Activated T-cell treated with anti-CD3 and anti-CD28 coated beads for 24 hours (primary cell): ENCODE measurements around the gene FRYL.
"Not testable (repeated sequence)": the region's sequence is repeated elsewhere in the genome, so short reads cannot be mapped to it uniquely, and the experiment has no call there.

ENCODE experiments used
- DNase-seq: peaks from one replicate; pipeline ENCODE4 v3.0.0-alpha.2; 2020; ENCODE audit warnings: low read depth

FRYL gene

GRCh38 chr4:48661391-48661790, 118.7 kb downstream of the FRYL start:
- no peak for DNase-seq

GRCh38 chr4:48660347-48660746, 119.7 kb downstream of the FRYL start:
- DNase-seq: no peak

GRCh38 chr4:48654015-48654664, 125.9 kb downstream of the FRYL start:
- no peak for DNase-seq

GRCh38 chr4:48653217-48654014, 126.7 kb downstream of the FRYL start:
- DNase-seq: peak; percentile 52

- DNase-seq: no peak
Measured at GRCh38 chr4:48651914-48652313, 128.2 kb downstream of the FRYL start.

- no peak for DNase-seq
Measured at GRCh38 chr4:48649505-48649904, 130.6 kb downstream of the FRYL start.

GRCh38 chr4:48645225-48645794, 134.8 kb downstream of the FRYL start:
- no peak for DNase-seq

- no peak for DNase-seq
Measured at GRCh38 chr4:48642421-48643374, 137.4 kb downstream of the FRYL start.

- DNase-seq: no peak
Measured at GRCh38 chr4:48641401-48641800, 138.7 kb downstream of the FRYL start.

- no peak for DNase-seq
Measured at GRCh38 chr4:48640699-48641098, 139.4 kb downstream of the FRYL start.

- DNase-seq: no peak
Measured at GRCh38 chr4:48640225-48640624, 139.9 kb downstream of the FRYL start.

- DNase-seq: no peak
Measured at GRCh38 chr4:48639807-48640206, 140.3 kb downstream of the FRYL start.

- not testable (repeated sequence) for DNase-seq
Measured at GRCh38 chr4:48638586-48638985, 141.5 kb downstream of the FRYL start.

GRCh38 chr4:48636911-48637310, 143.2 kb downstream of the FRYL start:
- no peak for DNase-seq

GRCh38 chr4:48635980-48636379, 144.1 kb downstream of the FRYL start:
- DNase-seq: no peak

GRCh38 chr4:48635310-48635709, 144.8 kb downstream of the FRYL start:
- DNase-seq: peak; percentile 17

- DNase-seq: no peak
Measured at GRCh38 chr4:48634688-48635308, 145.3 kb downstream of the FRYL start.

GRCh38 chr4:48633657-48634056, 146.4 kb downstream of the FRYL start:
- DNase-seq: no peak

- DNase-seq: no peak
Measured at GRCh38 chr4:48629458-48629857, 150.6 kb downstream of the FRYL start.

- no peak for DNase-seq
Measured at GRCh38 chr4:48623182-48623780, 156.8 kb downstream of the FRYL start.

GRCh38 chr4:48620831-48621230, 159.2 kb downstream of the FRYL start:
- no peak for DNase-seq
